ENCODE measurements around the gene ADD2. TPM values are rescaled to one million over a fixed set of nuclear protein-coding genes. Genes with fewer than 3 reads are reported as not detected.

Gene ADD2
- total RNA-seq (2021) (3.5 and 3.8 TPM in 2 replicates), Bru-seq, nascent RNA (percentile 24 among the genes with signal in this experiment), BruChase-seq, experiment 1, labeled RNA remaining after a 2-hour chase (percentile 21 among the genes with signal in this experiment), BruChase-seq, experiment 2, labeled RNA remaining after a 6-hour chase (percentile 28 among the genes with signal in this experiment)
- long read RNA-seq, full-length matches to known transcripts, result 1 of 1 reads
- long read RNA-seq, partial matches to known transcripts, result 0 of 1 reads
- long read RNA-seq, other reads (novel, unspliced or antisense), result 0 of 1 reads

DNA sequence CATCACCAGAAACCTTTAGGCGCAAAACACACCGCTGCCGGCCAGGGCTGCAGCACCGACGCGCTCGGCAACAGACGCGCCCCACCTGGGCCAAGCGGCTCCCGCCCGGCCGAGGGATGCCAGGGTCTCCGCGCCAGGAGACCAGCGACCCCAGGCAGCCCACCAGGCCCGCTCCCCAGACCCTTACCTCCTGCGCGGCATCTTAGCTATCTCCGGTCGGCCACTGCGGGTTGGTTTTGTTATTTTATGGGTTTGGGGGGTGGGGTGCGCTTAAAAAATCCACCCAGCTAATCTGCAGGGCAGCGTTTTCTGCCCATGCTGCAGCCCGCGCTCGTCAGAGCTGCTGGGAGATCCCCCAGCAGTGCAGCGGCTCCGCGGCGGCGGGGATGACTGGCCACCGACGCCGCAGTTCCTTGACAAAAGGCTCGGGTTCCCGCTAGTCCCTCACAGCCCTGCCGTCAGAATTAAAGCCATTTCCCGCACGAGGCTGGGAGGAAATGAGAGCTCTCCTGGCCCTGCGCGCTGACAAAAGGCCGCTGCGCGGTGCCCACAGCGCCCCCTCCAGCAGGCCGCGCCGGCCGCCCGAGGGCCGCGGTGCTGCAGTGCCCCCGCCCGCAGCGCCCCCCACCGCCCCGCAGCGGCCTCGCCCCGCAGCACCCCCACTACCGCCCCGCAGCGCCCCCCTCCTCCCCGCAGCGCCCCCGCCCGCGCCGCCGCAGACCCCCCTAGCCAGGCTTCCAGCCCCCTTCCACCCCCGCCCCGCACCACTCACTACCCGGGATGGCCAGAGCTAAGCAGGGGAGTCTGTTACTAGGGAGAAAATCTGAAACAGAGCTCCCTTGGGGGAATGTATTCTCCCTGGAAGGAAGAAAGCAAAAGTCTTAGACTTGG lies at the start of gene ADD2:
Gene ADD2 (minus strand): TSS at position 502 of the 891 bp plus-strand sequence. CDS start 61,792 bp downstream, outside the sequence.
- BruUV-seq (replicated peaks), result no TSS peak
- peak within 1 kb of the TSS; percentile 34; the same call in 1 of the 2 replicates for H3K4me2 ChIP-seq

GRCh38 chr2:70817284-70817954 lies 49.4 kb upstream of the ADD2 start:
- CTCF ChIA-PET, result no interaction called here
- TF ChIP-seq EZH2 (IDR thresholded peaks at IDR 0.05; ENCODE audit: low read depth), result no peak
- TF ChIP-seq, protein P1, sequence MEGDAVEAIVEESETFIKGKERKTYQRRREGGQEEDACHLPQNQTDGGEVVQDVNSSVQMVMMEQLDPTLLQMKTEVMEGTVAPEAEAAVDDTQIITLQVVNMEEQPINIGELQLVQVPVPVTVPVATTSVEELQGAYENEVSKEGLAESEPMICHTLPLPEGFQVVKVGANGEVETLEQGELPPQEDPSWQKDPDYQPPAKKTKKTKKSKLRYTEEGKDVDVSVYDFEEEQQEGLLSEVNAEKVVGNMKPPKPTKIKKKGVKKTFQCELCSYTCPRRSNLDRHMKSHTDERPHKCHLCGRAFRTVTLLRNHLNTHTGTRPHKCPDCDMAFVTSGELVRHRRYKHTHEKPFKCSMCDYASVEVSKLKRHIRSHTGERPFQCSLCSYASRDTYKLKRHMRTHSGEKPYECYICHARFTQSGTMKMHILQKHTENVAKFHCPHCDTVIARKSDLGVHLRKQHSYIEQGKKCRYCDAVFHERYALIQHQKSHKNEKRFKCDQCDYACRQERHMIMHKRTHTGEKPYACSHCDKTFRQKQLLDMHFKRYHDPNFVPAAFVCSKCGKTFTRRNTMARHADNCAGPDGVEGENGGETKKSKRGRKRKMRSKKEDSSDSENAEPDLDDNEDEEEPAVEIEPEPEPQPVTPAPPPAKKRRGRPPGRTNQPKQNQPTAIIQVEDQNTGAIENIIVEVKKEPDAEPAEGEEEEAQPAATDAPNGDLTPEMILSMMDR (conservative IDR thresholded peaks at IDR 0.05), result no peak

More for the DNA sequence above, at the start of gene ADD2:
- no peaks in the 10 kb centered on the region for H3K4me1 ChIP-seq (replicated peaks; ENCODE audit: insufficient read depth)
- no peaks in the 10 kb centered on the region for H3K9me2 ChIP-seq (ENCODE audit: insufficient read depth)
- peak in 1 of 2 experiments; percentile 3 for DNase-seq
- H3K9me3 ChIP-seq (ENCODE audit: insufficient read depth, low read depth), result no peaks in the 10 kb centered on the region
- no peaks in the 10 kb centered on the region for H4K20me1 ChIP-seq (ENCODE audit: insufficient read depth)
- H3F3A ChIP-seq (ENCODE audit: insufficient read depth, low read depth), result no peaks in the 10 kb centered on the region
- H3K79me2 ChIP-seq (ENCODE audit: low read depth), result no peaks in the 10 kb centered on the region
- no peak within 1 kb of the TSS for H3K4me3 ChIP-seq
- ChIA-PET CTCF (interaction anchor here (0.5 kb wide), 1 partner anchor 1422 kb away, joined by 3 read pairs; no protein-coding TSS in a partner anchor), POLR2A (ENCODE audit: unreplicated experiment) (no interaction called here)
- no peak within 1 kb of the TSS for H2AFZ ChIP-seq
- TF ChIP-seq, protein P1 (conservative IDR thresholded peaks at IDR 0.05), result no peak
- no peak for TF ChIP-seq EZH2 (IDR thresholded peaks at IDR 0.05; ENCODE audit: low read depth)
- intact Hi-C loops (cut with micrococcal nuclease; ENCODE audit: unreplicated experiment), result no loop called here
- H3K27me3 ChIP-seq (ENCODE audit: insufficient read depth, low read depth), result peaks cover 32% of the 10 kb centered on the region; the same call in 1 of the 2 replicates
- H3K27ac ChIP-seq, result no peak within 1 kb of the TSS
- H3K36me3 ChIP-seq (ENCODE audit: low read depth), result no peaks in the 10 kb centered on the region

GRCh38 chr2:70816726-70817125 lies 48.7 kb upstream of the ADD2 start:
- no peaks in the 10 kb centered on the region for H3K79me2 ChIP-seq (ENCODE audit: low read depth)
- no TSS peak for BruUV-seq (replicated peaks)
- H3K36me3 ChIP-seq (ENCODE audit: low read depth), result no peaks in the 10 kb centered on the region
- H3K9me2 ChIP-seq (ENCODE audit: insufficient read depth), result no peaks in the 10 kb centered on the region
- intact Hi-C loops (cut with micrococcal nuclease; ENCODE audit: unreplicated experiment), result no loop called here
- H3K9me3 ChIP-seq (ENCODE audit: insufficient read depth, low read depth), result no peaks in the 10 kb centered on the region
- H3K27ac ChIP-seq, result no peak overlapping the region
- no peaks in the 10 kb centered on the region for H3K4me1 ChIP-seq (replicated peaks; ENCODE audit: insufficient read depth)
- POLR2A ChIA-PET (ENCODE audit: unreplicated experiment), result no interaction called here
- no peaks in the 10 kb centered on the region for H3F3A ChIP-seq (ENCODE audit: insufficient read depth, low read depth)
- peaks cover 99% of the 10 kb centered on the region for H3K27me3 ChIP-seq (ENCODE audit: insufficient read depth, low read depth)
- H3K4me3 ChIP-seq, result no peak overlapping the region
- no peak overlapping the region for H3K4me2 ChIP-seq
- no peaks in the 10 kb centered on the region for H4K20me1 ChIP-seq (ENCODE audit: insufficient read depth)
- CTCF ChIA-PET, result no interaction called here
- TF ChIP-seq EZH2 (IDR thresholded peaks at IDR 0.05; ENCODE audit: low read depth), result no peak
- TF ChIP-seq, protein P1 (conservative IDR thresholded peaks at IDR 0.05), result no peak
- H2AFZ ChIP-seq, result no peak overlapping the region
- DNase-seq, result no peak

More at GRCh38 chr2:70817284-70817954, 49.4 kb upstream of the ADD2 start:
- intact Hi-C loops (cut with micrococcal nuclease; ENCODE audit: unreplicated experiment), result no loop called here
- H3K27me3 ChIP-seq (ENCODE audit: insufficient read depth, low read depth), result peaks cover 96% of the 10 kb centered on the region
- DNase-seq, result no peak
- BruUV-seq (replicated peaks), result no TSS peak
- POLR2A ChIA-PET (ENCODE audit: unreplicated experiment), result no interaction called here
- no peaks in the 10 kb centered on the region for H4K20me1 ChIP-seq (ENCODE audit: insufficient read depth)
- no peaks in the 10 kb centered on the region for H3F3A ChIP-seq (ENCODE audit: insufficient read depth, low read depth)
- no peaks in the 10 kb centered on the region for H3K4me1 ChIP-seq (replicated peaks; ENCODE audit: insufficient read depth)
- H3K27ac ChIP-seq, result no peak overlapping the region
- H3K9me2 ChIP-seq (ENCODE audit: insufficient read depth), result no peaks in the 10 kb centered on the region
- no peaks in the 10 kb centered on the region for H3K36me3 ChIP-seq (ENCODE audit: low read depth)
- no peak overlapping the region for H3K4me2 ChIP-seq
- no peaks in the 10 kb centered on the region for H3K9me3 ChIP-seq (ENCODE audit: insufficient read depth, low read depth)
- H3K79me2 ChIP-seq (ENCODE audit: low read depth), result no peaks in the 10 kb centered on the region
- H3K4me3 ChIP-seq, result no peak overlapping the region
- no peak overlapping the region for H2AFZ ChIP-seq

Data from PC-9 (cell line).